WTC11 (cell line): Measurements from ENCODE around the gene CRYBB2.

ENCODE experiments used
- CREB1 ChIP-seq: sonication (generic); formaldehyde crosslinking; IDR thresholded peaks from 2 replicates; pipeline ENCODE4 v1.8.0; 2023; ENCODE audit warnings: mild to moderate bottlenecking, missing genetic modification reagents
- CTCF ChIP-seq: fragments of 200-600 bp; IDR thresholded peaks from 2 replicates; pipeline ENCODE4 v1.8.0; 2022; ENCODE audit warnings: antibody characterized with exemption
- IRF2 ChIP-seq: sonication (generic); formaldehyde crosslinking; IDR thresholded peaks from 2 replicates; pipeline ENCODE4 v1.8.0; 2022; ENCODE audit warnings: low read depth, missing genetic modification reagents, borderline replicate concordance
- TF ChIP-seq, protein P1 (sequence below): sonication (generic); formaldehyde crosslinking; IDR thresholded peaks from 2 replicates; pipeline ENCODE4 v1.8.0; 2022; ENCODE audit warnings: mild to moderate bottlenecking, missing genetic modification reagents
- TF ChIP-seq, protein P2 (sequence below): sonication (generic); formaldehyde crosslinking; IDR thresholded peaks from 2 replicates; pipeline ENCODE4 v1.8.1; 2023; ENCODE audit warnings: mild to moderate bottlenecking, missing genetic modification reagents, moderate library complexity
- TF ChIP-seq, protein P3 (sequence below): sonication (generic); formaldehyde crosslinking; IDR thresholded peaks from 2 replicates; pipeline ENCODE4 v1.8.0; 2022; ENCODE audit warnings: mild to moderate bottlenecking, missing genetic modification reagents

GRCh38 chr22:25228822-25229221 lies 9.4 kb downstream of the CRYBB2 start:
- TF ChIP-seq, protein P1, sequence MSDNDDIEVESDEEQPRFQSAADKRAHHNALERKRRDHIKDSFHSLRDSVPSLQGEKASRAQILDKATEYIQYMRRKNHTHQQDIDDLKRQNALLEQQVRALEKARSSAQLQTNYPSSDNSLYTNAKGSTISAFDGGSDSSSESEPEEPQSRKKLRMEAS: no peak
- TF ChIP-seq, protein P2, sequence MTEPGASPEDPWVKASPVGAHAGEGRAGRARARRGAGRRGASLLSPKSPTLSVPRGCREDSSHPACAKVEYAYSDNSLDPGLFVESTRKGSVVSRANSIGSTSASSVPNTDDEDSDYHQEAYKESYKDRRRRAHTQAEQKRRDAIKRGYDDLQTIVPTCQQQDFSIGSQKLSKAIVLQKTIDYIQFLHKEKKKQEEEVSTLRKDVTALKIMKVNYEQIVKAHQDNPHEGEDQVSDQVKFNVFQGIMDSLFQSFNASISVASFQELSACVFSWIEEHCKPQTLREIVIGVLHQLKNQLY (CRISPR knock-in tag): no peak
- no peak for TF ChIP-seq CTCF
- no peak for TF ChIP-seq IRF2 (CRISPR knock-in tag)
- no peak for TF ChIP-seq CREB1 (CRISPR knock-in tag)
- TF ChIP-seq, protein P3, sequence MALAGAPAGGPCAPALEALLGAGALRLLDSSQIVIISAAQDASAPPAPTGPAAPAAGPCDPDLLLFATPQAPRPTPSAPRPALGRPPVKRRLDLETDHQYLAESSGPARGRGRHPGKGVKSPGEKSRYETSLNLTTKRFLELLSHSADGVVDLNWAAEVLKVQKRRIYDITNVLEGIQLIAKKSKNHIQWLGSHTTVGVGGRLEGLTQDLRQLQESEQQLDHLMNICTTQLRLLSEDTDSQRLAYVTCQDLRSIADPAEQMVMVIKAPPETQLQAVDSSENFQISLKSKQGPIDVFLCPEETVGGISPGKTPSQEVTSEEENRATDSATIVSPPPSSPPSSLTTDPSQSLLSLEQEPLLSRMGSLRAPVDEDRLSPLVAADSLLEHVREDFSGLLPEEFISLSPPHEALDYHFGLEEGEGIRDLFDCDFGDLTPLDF (CRISPR knock-in tag): no peak
